GM23338 (cell line): ENCODE results near the gene SNX7. TPM values are rescaled to one million over a fixed set of nuclear protein-coding genes. Genes with fewer than 3 reads are reported as not detected.

Experiments
- ATAC-seq: fragments of 200-7000 bp; cut with Tn5 transposase; 3 replicates; pipeline ENCODE4 v1.9.1; 2020
- DNase-seq: peaks from one replicate; pipeline ENCODE4 v3.0.0-alpha.2; 2015; ENCODE audit warnings: low spot score
- H2AFZ ChIP-seq: fragments of 200-600 bp; sonication (generic); 2 replicates; pipeline ENCODE4 v1.8.0; 2016; ENCODE audit warnings: antibody characterized with exemption, mild to moderate bottlenecking, moderate library complexity
- H3F3A ChIP-seq: fragments of 200-600 bp; sonication (generic); replicated peaks from 2 replicates; pipeline ENCODE4 v1.8.0; 2017; ENCODE audit warnings: antibody characterized with exemption, mixed run types, low read depth
- H3K27ac ChIP-seq: fragments of 200-600 bp; sonication (generic); 2 replicates; pipeline ENCODE4 v1.6.1; 2016; ENCODE audit warnings: low read depth
- H3K27me3 ChIP-seq: fragments of 200-600 bp; sonication (generic); 2 replicates; pipeline ENCODE4 v1.8.0; 2016; ENCODE audit warnings: mild to moderate bottlenecking, mixed run types, moderate library complexity; ENCODE audit not compliant: insufficient read depth
- H3K36me3 ChIP-seq: fragments of 200-600 bp; sonication (generic); 2 replicates; pipeline ENCODE4 v1.8.0; 2016; ENCODE audit warnings: mild to moderate bottlenecking; ENCODE audit not compliant: insufficient read depth
- H3K4me1 ChIP-seq: fragments of 200-600 bp; sonication (generic); 2 replicates; pipeline ENCODE4 v1.8.0; 2016; ENCODE audit warnings: mild to moderate bottlenecking, moderate library complexity; ENCODE audit not compliant: insufficient read depth
- H3K4me2 ChIP-seq: fragments of 200-600 bp; sonication (generic); 2 replicates; pipeline ENCODE4 v1.7.1; 2017; ENCODE audit warnings: mixed run types
- H3K4me3 ChIP-seq: fragments of 200-600 bp; sonication (generic); 2 replicates; pipeline ENCODE4 v1.6.1; 2016; ENCODE audit warnings: mixed run types
- H3K79me2 ChIP-seq: fragments of 200-600 bp; sonication (generic); replicated peaks from 2 replicates; pipeline ENCODE4 v1.8.0; 2017; ENCODE audit warnings: mild to moderate bottlenecking; ENCODE audit not compliant: insufficient read depth
- H3K9me2 ChIP-seq: fragments of 200-600 bp; sonication (generic); 2 replicates; pipeline ENCODE4 v1.8.0; 2017; ENCODE audit not compliant: insufficient read depth
- H4K20me1 ChIP-seq: fragments of 200-600 bp; sonication (generic); replicated peaks from 2 replicates; pipeline ENCODE4 v1.8.0; 2017; ENCODE audit warnings: mild to moderate bottlenecking; ENCODE audit not compliant: insufficient read depth
- H3K27ac Mint-ChIP-seq: 2 replicates; pipeline ENCODE4 v1.8.0; 2020; ENCODE audit warnings: inconsistent platforms, mild to moderate bottlenecking, moderate library complexity, mixed read lengths
- H3K27me3 Mint-ChIP-seq: 3 replicates; pipeline ENCODE4 v1.8.0; 2022; ENCODE audit warnings: low read depth, mild to moderate bottlenecking, moderate library complexity, mixed read lengths, inconsistent platforms; ENCODE audit not compliant: insufficient read depth, poor library complexity
- H3K36me3 Mint-ChIP-seq: 3 replicates; pipeline ENCODE4 v1.8.0; 2021; ENCODE audit warnings: low read depth, mild to moderate bottlenecking, inconsistent platforms, moderate library complexity, mixed read lengths
- H3K4me1 Mint-ChIP-seq: 3 replicates; pipeline ENCODE4 v1.8.0; 2020; ENCODE audit warnings: mild to moderate bottlenecking, inconsistent platforms, mixed read lengths
- H3K4me3 Mint-ChIP-seq: 3 replicates; pipeline ENCODE4 v1.8.0; 2021; ENCODE audit warnings: moderate library complexity, mild to moderate bottlenecking, inconsistent platforms, mixed read lengths
- H3K9me3 Mint-ChIP-seq: 3 replicates; pipeline ENCODE4 v1.8.0; 2020; ENCODE audit warnings: moderate library complexity, mild to moderate bottlenecking, inconsistent platforms, mixed read lengths
- CREB1 ChIP-seq: fragments of 250-450 bp; sonication (Bioruptor Pico); IDR thresholded peaks from 2 replicates; pipeline ENCODE4 v1.5.0; 2020; ENCODE audit warnings: low read depth, mild to moderate bottlenecking, moderate library complexity
- ETS1 ChIP-seq: IDR thresholded peaks from 2 replicates; pipeline ENCODE4 v1.6.1; 2016; ENCODE audit warnings: antibody characterized with exemption
- EZH2 ChIP-seq: fragments of 200-600 bp; sonication (generic); IDR thresholded peaks from one replicate; pipeline ENCODE4 v1.8.0; 2017; ENCODE audit warnings: antibody characterized with exemption, mild to moderate bottlenecking, low read depth; ENCODE audit not compliant: unreplicated experiment
- EZH2phosphoT487 ChIP-seq: fragments of 200-600 bp; sonication (generic); IDR thresholded peaks from one replicate; pipeline ENCODE4 v1.8.1; 2018; ENCODE audit warnings: antibody characterized with exemption; ENCODE audit not compliant: unreplicated experiment
- NANOG ChIP-seq: IDR thresholded peaks from 2 replicates; pipeline ENCODE4 v1.6.1; 2016; ENCODE audit warnings: antibody characterized with exemption, borderline replicate concordance
- POLR2AphosphoS5 ChIP-seq: IDR thresholded peaks from 2 replicates; pipeline ENCODE4 v1.6.1; 2016; ENCODE audit warnings: antibody characterized with exemption, low read depth
- REST ChIP-seq: IDR thresholded peaks from one replicate; pipeline ENCODE4 v1.6.1; 2018; ENCODE audit warnings: antibody characterized with exemption; ENCODE audit not compliant: unreplicated experiment
- STAT1 ChIP-seq: IDR thresholded peaks from one replicate; pipeline ENCODE4 v1.6.1; 2016; ENCODE audit warnings: antibody characterized with exemption; ENCODE audit not compliant: unreplicated experiment
- ZNF114 ChIP-seq: fragments of 250-450 bp; sonication (Bioruptor Pico); IDR thresholded peaks from 2 replicates; pipeline ENCODE4 v1.5.0; 2020; ENCODE audit warnings: mild to moderate bottlenecking, moderate library complexity
- ZNF331 ChIP-seq: fragments of 250-450 bp; sonication (Bioruptor Pico); IDR thresholded peaks from 2 replicates; pipeline ENCODE4 v1.5.0; 2020; ENCODE audit warnings: low read depth, mild to moderate bottlenecking, moderate library complexity
- ZNF462 ChIP-seq: fragments of 250-450 bp; sonication (Bioruptor Pico); IDR thresholded peaks from 2 replicates; pipeline ENCODE4 v1.5.0; 2020; ENCODE audit warnings: mild to moderate bottlenecking, moderate library complexity
- polyA plus RNA-seq: library from polyadenylated mRNA; unstranded; fragments of >200 nt; fragmentation: Nextera tagmentation; extraction: Ambion mirVana; gene quantifications from 2 replicates; pipeline ENCODE4 v1.2.1, GENCODE V29; 2016
- total RNA-seq: library from RNA; depleted of rRNA; stranded (reverse); fragments of >200 nt; shearing (Covaris generic); gene quantifications from 2 replicates; pipeline ENCODE4 v1.2.3, GENCODE V29; 2014

Gene SNX7
- total and polyA plus RNA-seq, 2 experiments from 2014 or later: 20.4 to 23.0 TPM

GRCh38 chr1:98693385-98693784 lies 31.9 kb downstream of the SNX7 start (continued):
- TF ChIP-seq REST: no peak

GRCh38 chr1:98696077-98696476 lies 34.6 kb downstream of the SNX7 start:
- Histone ChIP-seq H3K27ac (no peak overlapping the region), H3K4me1 (no peaks in the 10 kb centered on the region), H3K79me2 (no peaks in the 10 kb centered on the region), H3K4me3 (no peak overlapping the region), H3F3A (no peaks in the 10 kb centered on the region), H3K4me2 (no peak overlapping the region), H2AFZ (no peak overlapping the region), H3K27me3 (no peaks in the 10 kb centered on the region), H3K9me2 (no peaks in the 10 kb centered on the region), H4K20me1 (no peaks in the 10 kb centered on the region), H3K36me3 (no peaks in the 10 kb centered on the region)
- no peaks in the 10 kb centered on the region for H3K9me3 Mint-ChIP-seq
- H3K4me3 Mint-ChIP-seq: no peak overlapping the region
- no peak overlapping the region for H3K27ac Mint-ChIP-seq
- no peaks in the 10 kb centered on the region for H3K4me1 Mint-ChIP-seq
- H3K27me3 Mint-ChIP-seq: no peaks in the 10 kb centered on the region
- ATAC-seq: no peak
- no peaks in the 10 kb centered on the region for H3K36me3 Mint-ChIP-seq
- DNase-seq: no peak
- TF ChIP-seq NANOG (no peak), ZNF331 (CRISPR knock-in tag) (no peak), CREB1 (CRISPR knock-in tag) (no peak), ZNF462 (CRISPR knock-in tag) (no peak), REST (no peak), POLR2AphosphoS5 (no peak), ETS1 (no peak), ZNF114 (CRISPR knock-in tag) (no peak), STAT1 (no peak), EZH2phosphoT487 (no peak), EZH2 (no peak)
